Rectal smooth muscle tissue (tissue), 1 donor: Measurements from ENCODE around the gene TRIM7.

Experiments
- H3K27ac ChIP-seq: one replicate; pipeline ENCODE4 v1.7.0; 2013; ENCODE audit warnings: low read depth, low read length, inconsistent platforms
- H3K27me3 ChIP-seq: one replicate; pipeline ENCODE4 v1.7.0; 2013; ENCODE audit warnings: low read length; ENCODE audit not compliant: control insufficient read depth, insufficient read depth
- H3K36me3 ChIP-seq: one replicate; pipeline ENCODE4 v1.7.0; 2013; ENCODE audit warnings: low read length; ENCODE audit not compliant: control insufficient read depth, insufficient read depth
- H3K4me1 ChIP-seq: one replicate; pipeline ENCODE4 v1.7.0; 2013; ENCODE audit warnings: low read length; ENCODE audit not compliant: control insufficient read depth, insufficient read depth
- H3K4me3 ChIP-seq: one replicate; pipeline ENCODE4 v1.7.0; 2013; ENCODE audit warnings: low read length
- H3K9ac ChIP-seq: one replicate; pipeline ENCODE4 v1.7.0; 2013; ENCODE audit warnings: low read length

TRIM7 gene

DNA sequence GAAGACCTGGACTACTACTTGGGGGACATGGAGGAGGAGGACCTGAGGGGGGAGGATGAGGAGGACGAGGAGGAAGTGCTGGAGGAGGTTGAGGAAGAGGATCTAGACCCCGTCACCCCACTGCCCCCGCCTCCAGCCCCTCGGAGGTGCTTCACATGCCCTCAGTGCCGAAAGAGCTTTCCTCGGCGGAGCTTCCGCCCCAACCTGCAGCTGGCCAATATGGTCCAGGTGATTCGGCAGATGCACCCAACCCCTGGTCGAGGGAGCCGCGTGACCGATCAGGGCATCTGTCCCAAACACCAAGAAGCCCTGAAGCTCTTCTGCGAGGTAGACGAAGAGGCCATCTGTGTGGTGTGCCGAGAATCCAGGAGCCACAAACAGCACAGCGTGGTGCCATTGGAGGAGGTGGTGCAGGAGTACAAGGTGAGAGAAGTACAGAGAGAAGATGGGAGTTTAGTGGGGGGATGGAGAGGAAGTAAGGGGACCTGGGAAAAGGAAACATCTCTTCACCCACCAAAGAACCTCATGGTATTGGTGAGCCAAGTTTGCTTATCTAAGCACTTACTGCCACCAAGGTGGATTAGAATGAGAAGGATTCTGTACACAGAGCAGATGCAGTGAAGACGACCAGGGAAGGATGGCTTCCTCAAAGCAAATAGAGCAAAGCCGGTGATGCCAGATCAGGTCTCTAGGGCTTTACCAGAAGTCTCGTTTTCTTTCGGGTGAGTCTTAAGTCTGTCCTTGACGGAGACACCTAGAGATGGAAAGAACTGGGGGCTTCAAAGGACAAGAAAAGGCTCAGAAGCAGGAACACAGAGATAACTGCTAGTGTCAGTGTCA lies 19.6 kb upstream of the TRIM7 start:
- H3K27me3 ChIP-seq, result no peaks in the 10 kb centered on the region
- no peaks in the 10 kb centered on the region for H3K4me1 ChIP-seq
- no peaks in the 10 kb centered on the region for H3K36me3 ChIP-seq
- peak overlapping the region; percentile 75 for H3K9ac ChIP-seq
- H3K4me3 ChIP-seq, result peak overlapping the region; percentile 86
- no peak overlapping the region for H3K27ac ChIP-seq

DNA sequence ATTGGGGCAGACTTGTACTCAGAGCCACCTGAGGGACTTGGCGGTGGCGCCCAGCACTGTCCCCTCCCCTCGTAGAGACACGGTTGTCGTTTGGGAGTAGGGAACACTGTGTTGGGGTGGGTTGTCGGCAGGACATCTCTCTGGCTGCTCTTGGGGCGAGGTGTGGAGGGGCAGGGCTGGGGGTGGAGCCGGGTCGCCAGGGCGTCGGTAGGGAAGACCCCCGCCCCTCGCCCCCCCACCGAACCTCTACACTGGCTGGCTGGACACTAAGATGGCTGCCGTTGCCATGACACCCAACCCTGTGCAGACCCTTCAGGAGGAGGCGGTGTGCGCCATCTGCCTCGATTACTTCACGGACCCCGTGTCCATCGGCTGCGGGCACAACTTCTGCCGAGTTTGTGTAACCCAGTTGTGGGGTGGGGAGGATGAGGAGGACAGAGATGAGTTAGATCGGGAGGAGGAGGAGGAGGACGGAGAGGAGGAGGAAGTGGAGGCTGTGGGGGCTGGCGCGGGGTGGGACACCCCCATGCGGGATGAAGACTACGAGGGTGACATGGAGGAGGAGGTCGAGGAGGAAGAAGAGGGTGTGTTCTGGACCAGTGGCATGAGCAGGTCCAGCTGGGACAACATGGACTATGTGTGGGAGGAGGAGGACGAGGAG lies 18.9 kb upstream of the TRIM7 start:
- Histone ChIP-seq H3K27me3 (no peaks in the 10 kb centered on the region), H3K36me3 (no peaks in the 10 kb centered on the region), H3K4me1 (no peaks in the 10 kb centered on the region), H3K4me3 (peak overlapping the region; percentile 86), H3K27ac (peak overlapping the region; percentile 88), H3K9ac (peak overlapping the region; percentile 75)

DNA sequence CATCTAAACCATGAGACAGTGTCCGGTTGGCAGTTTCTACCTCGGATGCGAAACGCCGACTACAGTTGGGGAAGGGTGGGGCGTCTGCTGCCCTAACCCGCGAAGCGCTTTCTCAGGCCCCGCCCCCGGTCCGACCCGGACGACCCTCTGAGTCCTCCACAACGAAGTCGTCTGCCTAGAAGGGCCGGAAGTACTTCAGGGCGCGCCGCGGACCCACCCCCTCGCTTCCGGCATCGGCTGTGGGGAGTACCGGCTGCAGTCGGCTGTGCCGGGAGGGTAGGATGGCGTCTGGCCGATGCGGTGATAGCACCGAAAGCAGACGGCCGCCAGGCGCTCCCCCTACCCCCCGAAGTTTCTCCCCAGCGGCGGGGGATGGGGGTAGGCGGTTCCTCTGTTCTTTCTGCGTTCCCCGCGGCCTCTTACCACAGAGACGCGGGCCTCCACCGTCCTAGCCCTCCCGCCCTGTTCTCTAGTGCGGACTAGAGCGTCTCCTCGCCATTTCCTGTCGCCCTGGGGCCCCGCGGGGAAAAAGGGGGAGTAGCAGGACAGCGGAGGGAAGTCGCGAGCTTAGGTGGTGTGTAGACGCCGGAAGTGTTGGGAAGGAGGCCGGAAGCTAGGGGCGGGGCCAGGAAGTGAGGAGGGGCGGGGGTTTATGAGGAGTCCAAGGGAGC lies 18.2 kb upstream of the TRIM7 start, which contains the start of gene TRIM41:
TSS of gene TRIM41 (plus strand) at position 224 of the 671 bp plus-strand sequence. CDS start 719 bp downstream, outside the sequence.
- Histone ChIP-seq H3K4me1 (no peaks in the 10 kb centered on the region), H3K4me3 (peak within 1 kb of the TSS; percentile 86), H3K36me3 (no peaks in the 10 kb centered on the region), H3K27ac (peak within 1 kb of the TSS; percentile 88), H3K27me3 (no peaks in the 10 kb centered on the region), H3K9ac (peak within 1 kb of the TSS; percentile 77)

DNA sequence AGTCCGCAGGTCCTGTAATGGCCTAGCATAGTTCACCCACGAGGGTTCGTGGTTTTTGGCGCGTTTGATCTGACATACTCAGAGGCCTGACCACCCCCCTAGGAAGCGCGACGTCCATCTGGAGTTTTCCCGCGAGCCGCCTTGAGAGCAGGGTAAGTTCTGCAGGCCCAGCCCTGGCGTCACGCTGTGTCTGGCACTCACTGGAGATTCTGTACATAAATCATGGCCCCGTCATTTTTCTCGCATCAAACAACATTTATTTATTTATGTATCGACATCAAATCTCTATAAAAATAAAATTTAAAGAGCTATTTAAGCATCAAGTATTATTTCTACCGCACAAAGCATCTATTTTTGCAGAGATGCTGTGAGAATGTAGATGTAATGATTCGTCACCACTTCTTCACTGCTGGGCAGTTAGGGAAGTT lies 17.6 kb upstream of the TRIM7 start:
- H3K27ac ChIP-seq, result peak overlapping the region; percentile 88
- H3K4me3 ChIP-seq, result peak overlapping the region; percentile 86
- H3K4me1 ChIP-seq, result no peaks in the 10 kb centered on the region
- H3K9ac ChIP-seq, result peak overlapping the region; percentile 77
- H3K27me3 ChIP-seq, result no peaks in the 10 kb centered on the region
- no peaks in the 10 kb centered on the region for H3K36me3 ChIP-seq

DNA sequence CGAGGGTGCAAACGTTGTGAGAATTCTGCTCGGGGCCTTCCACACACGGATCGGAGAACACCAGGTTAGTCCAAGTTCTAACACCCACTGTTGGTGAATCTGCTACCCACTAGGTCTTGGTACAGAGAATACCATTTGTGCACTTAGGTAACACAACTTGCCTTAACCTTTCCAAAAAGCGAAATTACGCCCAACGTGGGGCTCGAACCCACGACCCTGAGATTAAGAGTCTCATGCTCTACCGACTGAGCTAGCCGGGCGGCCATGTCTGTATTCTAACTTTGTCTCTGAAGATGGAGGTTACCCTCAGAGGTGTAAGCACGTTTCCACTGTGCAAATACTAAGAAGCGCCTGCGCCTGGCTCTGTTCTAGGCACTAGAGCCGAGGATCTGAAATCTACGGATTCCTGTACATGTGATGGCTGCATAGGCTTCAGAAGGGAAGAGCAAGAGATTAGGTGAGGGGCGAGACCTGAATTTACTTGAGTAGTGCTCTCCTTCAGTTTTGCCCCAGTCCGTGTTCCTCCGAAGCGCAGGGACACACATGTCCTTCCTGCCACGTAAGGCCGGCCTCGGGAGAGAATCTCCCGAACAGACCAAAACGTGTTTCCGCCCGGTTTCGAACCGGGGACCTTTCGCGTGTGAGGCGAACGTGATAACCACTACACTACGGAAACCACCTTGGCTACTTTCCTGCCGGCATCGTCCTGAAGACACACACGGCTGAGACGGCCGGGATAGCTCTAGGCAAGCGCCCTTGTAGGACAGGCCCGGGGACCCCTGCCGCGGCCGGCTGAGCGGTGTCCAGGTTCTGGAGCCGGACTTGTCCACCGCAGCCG lies 17.0 kb upstream of the TRIM7 start:
- peak overlapping the region; percentile 88 for H3K27ac ChIP-seq
- peak overlapping the region; percentile 86 for H3K4me3 ChIP-seq
- H3K4me1 ChIP-seq, result no peaks in the 10 kb centered on the region
- peak overlapping the region; percentile 77 for H3K9ac ChIP-seq
- H3K27me3 ChIP-seq, result no peaks in the 10 kb centered on the region
- H3K36me3 ChIP-seq, result no peaks in the 10 kb centered on the region

DNA sequence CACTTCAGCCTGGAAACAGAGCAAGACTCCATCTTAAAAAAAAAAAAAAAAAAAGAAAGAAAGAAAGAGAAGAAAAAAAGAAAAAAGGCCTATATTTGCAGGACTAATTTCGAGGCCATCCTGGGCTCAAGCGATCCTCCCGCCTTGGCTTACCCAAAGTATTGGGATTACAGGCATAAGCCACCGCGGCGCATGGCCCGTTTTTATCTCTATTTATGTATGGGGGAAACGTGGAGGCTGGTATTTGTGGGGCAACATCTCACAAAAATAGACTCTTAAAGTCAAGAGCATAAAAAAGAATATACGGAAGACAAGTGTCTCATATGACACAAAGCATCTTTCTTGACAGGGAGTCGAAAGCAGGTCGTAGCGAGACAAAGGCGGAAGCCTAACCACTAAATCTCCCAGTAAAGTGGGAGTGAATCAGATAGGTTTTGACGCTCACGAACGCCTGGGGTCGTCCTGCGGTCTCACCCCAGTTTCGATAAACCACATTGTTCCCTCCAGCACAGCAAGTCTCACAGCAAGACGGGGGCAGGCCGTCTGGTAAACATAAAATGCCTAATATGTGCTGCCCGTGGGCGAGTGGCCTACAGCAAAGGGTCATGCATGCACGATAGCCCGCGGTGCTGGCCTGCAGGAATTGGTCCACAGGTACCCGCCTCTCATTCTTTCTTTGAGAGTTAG lies 16.3 kb upstream of the TRIM7 start:
- Histone ChIP-seq H3K27me3 (no peaks in the 10 kb centered on the region), H3K9ac (no peak overlapping the region), H3K4me1 (peaks cover 5% of the 10 kb centered on the region), H3K4me3 (no peak overlapping the region), H3K27ac (no peak overlapping the region), H3K36me3 (no peaks in the 10 kb centered on the region)

DNA sequence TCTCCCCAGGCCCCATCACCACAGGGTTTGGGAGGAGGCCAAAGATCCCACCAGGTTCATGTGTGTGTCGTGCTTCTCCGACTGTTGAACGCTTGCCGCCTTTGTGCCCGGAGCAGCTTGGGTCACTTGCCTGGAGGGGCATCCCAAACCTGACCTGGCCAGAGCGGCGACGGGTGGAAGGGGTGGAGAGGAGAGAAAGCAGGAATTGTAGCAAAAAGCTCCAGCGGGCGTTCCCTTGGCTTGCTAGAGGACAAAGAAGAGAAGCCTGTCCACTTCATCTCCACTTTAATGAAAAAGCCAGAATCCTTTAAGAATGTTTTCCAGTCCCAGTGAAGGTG lies 15.2 kb upstream of the TRIM7 start:
- H3K4me3 ChIP-seq, result no peak overlapping the region
- H3K27me3 ChIP-seq, result no peaks in the 10 kb centered on the region
- H3K9ac ChIP-seq, result no peak overlapping the region
- H3K36me3 ChIP-seq, result no peaks in the 10 kb centered on the region
- H3K4me1 ChIP-seq, result peaks cover 5% of the 10 kb centered on the region
- H3K27ac ChIP-seq, result no peak overlapping the region

DNA sequence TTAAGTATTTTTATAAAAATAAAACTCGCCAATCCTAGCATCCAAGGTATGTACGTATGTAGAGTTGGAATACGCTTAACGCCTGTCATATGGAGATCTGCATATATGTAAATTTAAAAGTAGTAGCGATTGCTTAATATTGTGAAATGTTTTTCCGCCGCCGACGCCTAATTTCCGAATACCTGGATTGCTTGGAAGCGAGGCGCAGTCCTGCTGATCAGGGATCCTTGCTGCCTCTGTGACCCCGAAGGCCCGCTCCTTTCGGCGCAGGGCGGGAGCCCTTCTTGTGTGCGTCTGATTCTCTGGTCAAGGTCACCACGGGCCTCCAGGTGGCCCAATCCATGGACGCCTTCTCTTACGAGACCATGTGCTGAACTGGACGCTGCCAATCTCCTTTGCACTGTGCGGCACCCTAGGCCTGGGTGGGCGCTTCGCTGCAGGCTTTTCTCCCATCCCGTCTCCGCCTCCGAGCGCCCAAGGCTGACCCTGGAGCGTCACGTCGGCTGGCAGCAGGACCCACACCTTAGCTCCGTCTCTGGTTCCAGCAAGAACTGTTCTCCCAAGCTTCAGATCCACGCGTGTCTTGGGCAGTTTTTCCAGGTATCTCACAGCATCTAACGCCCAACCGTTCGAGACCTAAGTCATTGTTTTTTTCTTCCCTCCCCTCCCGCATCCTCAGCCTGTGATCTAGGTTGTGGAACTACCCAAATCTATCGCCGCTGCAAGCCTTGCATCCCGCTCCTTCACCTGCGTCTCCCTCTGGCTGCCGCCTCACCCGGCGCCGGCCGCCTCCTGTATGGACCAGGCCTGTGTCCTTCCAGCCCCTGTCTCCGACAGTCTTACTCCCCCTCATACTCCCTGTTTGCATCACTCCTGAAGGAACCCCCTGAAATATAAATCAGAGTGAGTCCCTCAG lies 14.5 kb upstream of the TRIM7 start:
- Histone ChIP-seq H3K4me3 (no peak overlapping the region), H3K27ac (no peak overlapping the region), H3K9ac (no peak overlapping the region), H3K36me3 (no peaks in the 10 kb centered on the region), H3K4me1 (peaks cover 5% of the 10 kb centered on the region), H3K27me3 (no peaks in the 10 kb centered on the region)

DNA sequence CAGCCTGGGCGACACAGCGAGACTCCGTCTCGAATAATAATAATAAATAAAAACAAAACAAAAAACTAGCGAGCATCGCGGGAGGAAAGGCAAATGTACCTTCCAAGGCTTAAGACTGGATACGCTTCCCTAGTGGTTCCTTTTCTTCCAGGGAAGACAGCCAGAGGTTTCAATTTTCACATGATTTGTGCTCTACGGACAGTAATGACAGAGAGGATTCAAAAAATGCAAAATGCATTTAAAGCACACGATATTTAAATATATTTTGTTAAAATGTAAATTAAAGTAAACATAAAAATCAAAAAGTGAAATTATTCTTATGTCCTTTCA lies 13.8 kb upstream of the TRIM7 start:
- no peaks in the 10 kb centered on the region for H3K27me3 ChIP-seq
- no peak overlapping the region for H3K27ac ChIP-seq
- H3K36me3 ChIP-seq, result no peaks in the 10 kb centered on the region
- peaks cover 5% of the 10 kb centered on the region for H3K4me1 ChIP-seq
- H3K9ac ChIP-seq, result no peak overlapping the region
- no peak overlapping the region for H3K4me3 ChIP-seq

DNA sequence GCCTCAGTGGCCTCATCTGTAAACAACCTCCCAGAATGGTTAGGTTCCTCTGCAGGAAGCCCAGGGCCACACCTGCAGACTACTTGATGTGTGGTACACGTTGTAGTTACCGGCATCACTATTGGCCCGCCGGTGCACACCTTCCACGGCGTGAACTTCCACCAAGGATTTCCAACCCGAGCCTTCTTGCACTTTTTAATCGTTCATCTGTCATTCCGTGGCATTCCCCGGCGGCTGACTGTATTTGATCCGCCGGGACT lies 12.7 kb upstream of the TRIM7 start:
- Histone ChIP-seq H3K4me3 (peak overlapping the region; percentile 66), H3K4me1 (peaks cover 5% of the 10 kb centered on the region), H3K27ac (no peak overlapping the region), H3K27me3 (no peaks in the 10 kb centered on the region), H3K9ac (no peak overlapping the region), H3K36me3 (no peaks in the 10 kb centered on the region)

DNA sequence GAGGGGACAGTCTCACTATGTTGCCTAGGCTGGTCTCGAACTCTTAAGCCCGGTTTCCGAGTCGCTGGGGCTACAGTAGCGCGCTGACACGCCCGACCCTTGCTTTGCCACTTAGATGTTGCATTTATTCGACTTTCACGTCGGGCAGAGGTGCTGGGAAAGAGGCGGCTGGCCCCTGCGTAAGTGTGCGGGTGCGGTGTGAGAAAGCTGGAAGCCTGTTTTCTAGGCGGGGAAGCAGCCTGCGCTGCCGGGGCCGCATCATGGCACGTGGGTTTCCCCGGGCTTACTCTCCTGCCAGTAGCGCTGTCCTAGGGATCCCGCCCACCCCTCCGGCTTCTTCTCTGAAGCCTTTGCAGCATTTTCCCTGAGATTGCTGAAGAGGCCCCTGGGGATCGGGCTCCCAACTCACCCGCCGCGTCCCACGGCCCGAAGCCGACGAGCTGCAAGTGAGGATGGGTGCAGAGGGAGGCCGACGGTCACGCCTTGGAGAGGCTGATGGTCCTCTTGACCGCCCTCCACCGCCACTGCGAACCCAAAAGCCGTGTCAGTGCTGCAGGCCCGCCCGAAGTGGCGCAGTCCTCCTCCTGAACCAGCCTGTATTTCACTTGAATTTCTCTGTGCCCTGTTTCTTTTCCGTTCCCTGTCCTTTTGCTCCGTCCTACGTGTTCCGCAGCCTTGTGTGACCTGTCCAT lies 12.3 kb upstream of the TRIM7 start:
- Histone ChIP-seq H3K9ac (no peak overlapping the region), H3K4me1 (peaks cover 5% of the 10 kb centered on the region), H3K27ac (no peak overlapping the region), H3K36me3 (no peaks in the 10 kb centered on the region), H3K4me3 (peak overlapping the region; percentile 66), H3K27me3 (no peaks in the 10 kb centered on the region)
